Loucy (cell line): ENCODE data around the gene SCPEP1.
A peak's percentile ranks its signal among the peaks of the same experiment; 100 is the strongest.

Experiments used
- H2AFZ ChIP-seq: fragments of 200-600 bp; sonication (generic); 2 replicates; pipeline ENCODE4 v1.6.0; 2016; ENCODE audit warnings: antibody characterized with exemption, mild to moderate bottlenecking, low read length, moderate library complexity
- H3F3A ChIP-seq: fragments of 200-600 bp; 2 replicates; pipeline ENCODE4 v1.6.0; 2016; ENCODE audit warnings: antibody characterized with exemption, low read depth, mild to moderate bottlenecking
- H3K27me3 ChIP-seq: fragments of 200-600 bp; sonication (generic); 2 replicates; pipeline ENCODE4 v1.6.1; 2014; ENCODE audit warnings: low read length, mild to moderate bottlenecking; ENCODE audit not compliant: insufficient read depth, poor library complexity, severe bottlenecking
- H3K36me3 ChIP-seq: fragments of 200-600 bp; sonication (generic); 2 replicates; pipeline ENCODE4 v1.6.1; 2016; ENCODE audit warnings: low read length; ENCODE audit not compliant: insufficient read depth
- H3K4me1 ChIP-seq: fragments of 200-600 bp; sonication (generic); 2 replicates; pipeline ENCODE4 v1.5.1; 2014; ENCODE audit warnings: low read length, mild to moderate bottlenecking; ENCODE audit not compliant: insufficient read depth, poor library complexity, severe bottlenecking
- H3K4me2 ChIP-seq: fragments of 200-600 bp; sonication (generic); 2 replicates; pipeline ENCODE4 v1.6.0; 2014; ENCODE audit warnings: antibody characterized with exemption, low read length, low read depth, mild to moderate bottlenecking; ENCODE audit not compliant: poor library complexity, severe bottlenecking
- H3K4me3 ChIP-seq: fragments of 200-600 bp; sonication (generic); 2 replicates; pipeline ENCODE4 v1.5.1; 2014; ENCODE audit warnings: low read length, mild to moderate bottlenecking, mixed read lengths; ENCODE audit not compliant: poor library complexity, severe bottlenecking
- H3K79me2 ChIP-seq: fragments of 200-600 bp; sonication (generic); 2 replicates; pipeline ENCODE4 v1.6.1; 2014; ENCODE audit warnings: low read length; ENCODE audit not compliant: insufficient read depth
- H3K9ac ChIP-seq: fragments of 200-600 bp; sonication (generic); 2 replicates; pipeline ENCODE4 v1.6.0; 2014; ENCODE audit warnings: mild to moderate bottlenecking, low read depth, low read length, moderate library complexity; ENCODE audit not compliant: poor library complexity, severe bottlenecking
- H3K9me2 ChIP-seq: fragments of 200-600 bp; sonication (generic); replicated peaks from 2 replicates; pipeline ENCODE4 v1.6.1; 2016; ENCODE audit warnings: low read depth, low read length, mixed read lengths
- H3K9me3 ChIP-seq: fragments of 200-600 bp; sonication (generic); 2 replicates; pipeline ENCODE4 v1.6.1; 2014; ENCODE audit warnings: mild to moderate bottlenecking, antibody characterized with exemption, low read length, low read depth; ENCODE audit not compliant: insufficient read depth
- H4K20me1 ChIP-seq: fragments of 200-600 bp; sonication (generic); 2 replicates; pipeline ENCODE4 v1.6.0; 2014; ENCODE audit warnings: antibody characterized with exemption, low read length, mild to moderate bottlenecking; ENCODE audit not compliant: insufficient read depth, poor library complexity, severe bottlenecking
- CTCF ChIP-seq: fragments of 200-600 bp; sonication (generic); conservative IDR thresholded peaks from 2 replicates; pipeline ENCODE4 v1.5.1; 2014; ENCODE audit warnings: mild to moderate bottlenecking, antibody characterized with exemption, low read length
- EZH2phosphoT487 ChIP-seq: fragments of 200-600 bp; IDR thresholded peaks from 2 replicates; pipeline ENCODE4 v1.6.1; 2018; ENCODE audit warnings: antibody characterized with exemption, mild to moderate bottlenecking, moderate library complexity, borderline replicate concordance

The SCPEP1 gene

GRCh38 chr17:57001541-57001940, 23.6 kb downstream of the SCPEP1 start:
- peaks cover 17% of the 10 kb centered on the region for H3K4me1 ChIP-seq
- no peaks in the 10 kb centered on the region for H3K36me3 ChIP-seq
- H3K27me3 ChIP-seq, result no peaks in the 10 kb centered on the region
- TF ChIP-seq CTCF (no peak), EZH2phosphoT487 (no peak)
- H4K20me1 ChIP-seq, result no peaks in the 10 kb centered on the region
- H3K9me3 ChIP-seq, result no peaks in the 10 kb centered on the region
- H3K79me2 ChIP-seq, result no peaks in the 10 kb centered on the region
- H3F3A ChIP-seq, result no peaks in the 10 kb centered on the region
- no peak overlapping the region for H2AFZ ChIP-seq
- no peak overlapping the region for H3K4me3 ChIP-seq
- no peaks in the 10 kb centered on the region for H3K9me2 ChIP-seq
- H3K9ac ChIP-seq, result no peak overlapping the region
- no peak overlapping the region for H3K4me2 ChIP-seq

GRCh38 chr17:57002904-57003303, 25.0 kb downstream of the SCPEP1 start:
- H3K4me3 ChIP-seq, result no peak overlapping the region
- no peak for TF ChIP-seq CTCF
- TF ChIP-seq EZH2phosphoT487, result no peak
- H3K36me3 ChIP-seq, result no peaks in the 10 kb centered on the region
- H3K9me3 ChIP-seq, result no peaks in the 10 kb centered on the region
- peaks cover 17% of the 10 kb centered on the region for H3K4me1 ChIP-seq
- H3K9me2 ChIP-seq, result no peaks in the 10 kb centered on the region
- no peaks in the 10 kb centered on the region for H3K27me3 ChIP-seq
- H3K4me2 ChIP-seq, result no peak overlapping the region
- no peaks in the 10 kb centered on the region for H4K20me1 ChIP-seq
- no peak overlapping the region for H2AFZ ChIP-seq
- H3K9ac ChIP-seq, result no peak overlapping the region
- H3F3A ChIP-seq, result no peaks in the 10 kb centered on the region
- no peaks in the 10 kb centered on the region for H3K79me2 ChIP-seq

- Histone ChIP-seq H3K4me2 (peak overlapping the region; percentile 52), H3K9me3 (no peaks in the 10 kb centered on the region), H3F3A (no peaks in the 10 kb centered on the region), H2AFZ (peak overlapping the region; percentile 24; the same call in 1 of the 2 replicates), H3K36me3 (no peaks in the 10 kb centered on the region), H3K9ac (no peak overlapping the region), H3K79me2 (no peaks in the 10 kb centered on the region), H3K9me2 (no peaks in the 10 kb centered on the region), H3K27me3 (no peaks in the 10 kb centered on the region), H4K20me1 (no peaks in the 10 kb centered on the region), H3K4me3 (no peak overlapping the region), H3K4me1 (peaks cover 17% of the 10 kb centered on the region)
- TF ChIP-seq EZH2phosphoT487 (no peak), CTCF (peak; percentile 53)
Measured at GRCh38 chr17:57004944-57005579, 27.1 kb downstream of the SCPEP1 start.
